ENCODE results near the gene SORCS2.
"Not testable (repeated sequence)": the region's sequence is repeated elsewhere in the genome, so short reads cannot be mapped to it uniquely, and the experiment has no call there.

Gene SORCS2

DNA sequence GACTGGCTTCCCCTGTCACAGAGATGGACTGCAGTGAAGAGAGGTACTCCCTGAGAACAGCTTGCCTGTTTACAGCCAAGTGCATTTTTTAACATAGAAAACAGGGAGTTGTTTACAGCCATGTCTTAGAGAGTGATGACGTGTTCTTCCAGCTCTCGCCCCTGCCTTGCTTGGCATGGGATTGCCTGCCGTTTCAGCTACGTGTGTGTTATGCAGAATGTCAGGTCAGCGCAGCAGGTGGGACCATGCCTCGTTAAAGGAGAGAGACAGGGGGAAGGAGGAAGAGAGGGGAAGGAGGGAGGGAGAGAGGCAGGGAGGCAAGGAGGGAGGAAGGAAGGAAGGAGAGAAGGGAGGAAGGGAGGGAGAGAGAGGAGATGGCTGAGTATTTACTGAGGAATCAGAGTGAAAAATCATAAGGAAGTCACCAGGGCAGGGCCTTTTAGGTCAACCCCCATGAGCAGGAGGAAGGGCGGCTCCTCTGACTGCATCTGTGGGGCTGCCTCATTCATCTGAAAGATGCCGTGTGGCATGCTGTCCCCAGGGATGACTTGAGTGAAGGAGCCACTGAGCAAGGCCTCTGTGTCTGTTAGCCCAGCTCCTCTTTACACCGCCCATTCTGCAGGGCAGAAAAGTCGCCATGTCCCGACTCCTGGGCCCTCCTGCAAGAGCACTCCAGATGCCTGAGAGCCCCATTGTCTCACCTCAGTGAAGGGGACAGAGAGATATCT, 382.1 kb downstream of the SORCS2 start:
- no peak for DNase-seq (ENCODE audit: low read depth)
- no peak overlapping the region for H3K4me3 ChIP-seq (ENCODE audit: low read depth, low read length)
- TF ChIP-seq, protein P1, sequence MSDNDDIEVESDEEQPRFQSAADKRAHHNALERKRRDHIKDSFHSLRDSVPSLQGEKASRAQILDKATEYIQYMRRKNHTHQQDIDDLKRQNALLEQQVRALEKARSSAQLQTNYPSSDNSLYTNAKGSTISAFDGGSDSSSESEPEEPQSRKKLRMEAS (IDR thresholded peaks at IDR 0.05; ENCODE audit: low read depth, low read length): no peak
- TF ChIP-seq, protein P2, sequence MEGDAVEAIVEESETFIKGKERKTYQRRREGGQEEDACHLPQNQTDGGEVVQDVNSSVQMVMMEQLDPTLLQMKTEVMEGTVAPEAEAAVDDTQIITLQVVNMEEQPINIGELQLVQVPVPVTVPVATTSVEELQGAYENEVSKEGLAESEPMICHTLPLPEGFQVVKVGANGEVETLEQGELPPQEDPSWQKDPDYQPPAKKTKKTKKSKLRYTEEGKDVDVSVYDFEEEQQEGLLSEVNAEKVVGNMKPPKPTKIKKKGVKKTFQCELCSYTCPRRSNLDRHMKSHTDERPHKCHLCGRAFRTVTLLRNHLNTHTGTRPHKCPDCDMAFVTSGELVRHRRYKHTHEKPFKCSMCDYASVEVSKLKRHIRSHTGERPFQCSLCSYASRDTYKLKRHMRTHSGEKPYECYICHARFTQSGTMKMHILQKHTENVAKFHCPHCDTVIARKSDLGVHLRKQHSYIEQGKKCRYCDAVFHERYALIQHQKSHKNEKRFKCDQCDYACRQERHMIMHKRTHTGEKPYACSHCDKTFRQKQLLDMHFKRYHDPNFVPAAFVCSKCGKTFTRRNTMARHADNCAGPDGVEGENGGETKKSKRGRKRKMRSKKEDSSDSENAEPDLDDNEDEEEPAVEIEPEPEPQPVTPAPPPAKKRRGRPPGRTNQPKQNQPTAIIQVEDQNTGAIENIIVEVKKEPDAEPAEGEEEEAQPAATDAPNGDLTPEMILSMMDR (IDR thresholded peaks at IDR 0.05; ENCODE audit: low read depth, low read length): no peak
- no peak for TF ChIP-seq POLR2A (IDR thresholded peaks at IDR 0.05; ENCODE audit: extremely low read depth, insufficient read length)
- TF ChIP-seq MYC (IDR thresholded peaks at IDR 0.05; ENCODE audit: low read depth, low read length): no peak

DNA sequence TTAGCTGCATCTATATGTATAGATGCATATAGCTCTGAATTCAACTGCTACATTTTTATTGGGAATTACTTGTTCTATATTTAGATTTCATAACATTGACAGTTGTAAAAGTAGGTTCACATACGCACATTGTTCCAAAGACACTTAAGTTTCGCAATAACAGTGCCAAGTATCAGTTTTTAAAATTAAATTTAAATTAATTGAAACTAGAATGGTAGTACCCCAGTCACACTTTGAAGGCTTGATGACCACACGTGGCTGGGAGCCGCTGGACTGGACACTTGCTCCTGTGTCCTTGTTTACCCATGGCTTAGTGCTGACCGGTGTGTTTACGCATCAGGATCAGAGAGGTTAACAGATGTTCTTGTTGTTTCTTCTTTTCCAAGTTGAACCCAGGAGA, 383.1 kb downstream of the SORCS2 start:
- H3K4me3 ChIP-seq (ENCODE audit: low read depth, low read length): no peak overlapping the region
- TF ChIP-seq MYC (IDR thresholded peaks at IDR 0.05; ENCODE audit: low read depth, low read length): no peak
- TF ChIP-seq, protein P1 (IDR thresholded peaks at IDR 0.05; ENCODE audit: low read depth, low read length): no peak
- TF ChIP-seq, protein P2 (IDR thresholded peaks at IDR 0.05; ENCODE audit: low read depth, low read length): no peak
- TF ChIP-seq POLR2A (IDR thresholded peaks at IDR 0.05; ENCODE audit: extremely low read depth, insufficient read length): no peak
- no peak for DNase-seq (ENCODE audit: low read depth)

DNA sequence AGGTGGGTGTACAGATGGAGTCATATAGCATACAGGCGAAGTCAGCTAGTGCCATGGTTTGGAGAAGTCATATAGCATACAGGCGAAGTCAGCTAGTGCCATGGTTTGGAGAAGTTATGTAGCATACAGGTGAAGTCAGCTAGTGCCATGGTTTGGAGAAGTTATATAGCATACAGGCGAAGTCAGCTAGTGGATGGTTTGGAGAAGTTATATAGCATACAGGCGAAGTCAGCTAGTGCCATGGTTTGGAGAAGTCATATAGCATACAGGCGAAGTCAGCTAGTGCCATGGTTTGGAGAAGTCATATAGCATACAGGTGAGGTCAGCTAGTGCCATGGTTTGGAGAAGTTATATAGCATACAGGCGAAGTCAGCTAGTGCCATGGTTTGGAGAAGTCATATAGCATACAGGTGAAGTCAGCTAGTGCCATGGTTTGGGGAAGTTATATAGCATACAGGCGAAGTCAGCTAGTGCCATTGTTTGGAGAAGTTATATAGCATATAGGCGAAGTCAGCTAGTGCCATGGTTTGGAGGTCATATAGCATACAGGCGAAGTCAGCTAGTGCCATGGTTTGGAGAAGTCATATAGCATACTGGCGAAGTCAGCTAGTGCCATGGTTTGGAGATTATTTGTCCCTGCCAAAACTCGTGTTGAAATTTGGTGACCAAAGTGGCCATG, 385.2 kb downstream of the SORCS2 start:
- not testable (repeated sequence) for DNase-seq (ENCODE audit: low read depth); H3K4me3 ChIP-seq (ENCODE audit: low read depth, low read length)

DNA sequence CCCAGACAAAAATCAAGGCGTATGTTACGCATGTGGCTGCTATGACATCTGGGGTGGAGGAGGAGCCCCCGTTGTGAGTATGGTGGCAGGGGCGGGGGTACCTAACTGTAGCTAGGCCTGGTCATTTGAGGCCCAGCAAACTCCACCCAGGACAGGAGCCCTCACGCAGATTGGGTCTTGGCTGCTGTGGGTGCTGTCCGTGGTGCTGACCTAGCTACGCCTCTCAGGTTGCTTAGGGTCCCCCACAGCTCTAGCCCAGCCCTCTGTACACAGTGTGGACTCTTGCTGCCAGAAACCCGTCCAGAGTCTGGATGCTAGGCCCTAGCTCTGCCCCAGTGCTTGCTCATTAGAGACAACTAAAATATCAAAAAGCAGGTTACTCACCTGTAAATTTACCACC, 389.1 kb downstream of the SORCS2 start:
- DNase-seq (ENCODE audit: low read depth): peak; percentile 71
- TF ChIP-seq, protein P1 (IDR thresholded peaks at IDR 0.05; ENCODE audit: low read depth, low read length): no peak
- TF ChIP-seq POLR2A (IDR thresholded peaks at IDR 0.05; ENCODE audit: extremely low read depth, insufficient read length): no peak
- TF ChIP-seq MYC (IDR thresholded peaks at IDR 0.05; ENCODE audit: low read depth, low read length): no peak
- TF ChIP-seq, protein P2 (IDR thresholded peaks at IDR 0.05; ENCODE audit: low read depth, low read length): no peak
- no peak overlapping the region for H3K4me3 ChIP-seq (ENCODE audit: low read depth, low read length)

DNA sequence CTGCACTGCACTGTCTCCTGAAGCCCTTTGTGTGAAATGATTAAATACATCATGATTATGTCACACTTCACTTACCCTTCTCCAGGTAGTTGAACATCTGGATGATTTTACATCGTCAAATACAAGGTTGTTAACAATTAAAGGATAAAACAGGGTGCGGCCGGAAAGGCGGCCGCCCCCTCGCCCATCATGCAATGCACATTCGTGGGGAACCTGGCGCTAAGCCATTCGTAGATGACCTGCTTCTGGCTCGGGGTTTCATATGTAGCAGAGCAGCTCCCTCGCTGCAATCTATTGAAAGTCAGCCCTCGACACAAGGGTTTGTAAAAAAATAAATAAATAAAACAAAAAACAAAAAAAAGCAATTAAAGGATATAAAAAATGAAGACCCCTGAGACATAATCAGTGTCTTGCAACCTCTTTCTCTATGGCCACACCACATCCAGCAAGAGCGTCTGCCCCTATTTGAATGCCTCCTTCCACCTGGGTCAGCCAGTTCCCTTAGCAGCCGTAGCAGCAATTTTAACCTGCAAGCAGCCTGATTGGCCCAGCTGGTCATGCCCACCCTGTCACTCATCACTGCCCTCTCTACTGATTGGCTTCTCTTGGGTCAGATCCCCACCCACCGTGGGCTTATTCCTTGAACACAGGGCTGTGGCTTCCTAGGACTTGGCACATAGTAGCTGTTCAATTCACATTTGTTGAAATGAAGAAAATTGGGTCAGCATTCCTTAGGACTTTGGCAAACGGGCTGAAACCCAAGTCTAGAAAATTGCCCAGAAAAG, 390.2 kb downstream of the SORCS2 start:
- DNase-seq (ENCODE audit: low read depth): no peak
- H3K4me3 ChIP-seq (ENCODE audit: low read depth, low read length): no peak overlapping the region
- TF ChIP-seq POLR2A (IDR thresholded peaks at IDR 0.05; ENCODE audit: extremely low read depth, insufficient read length) (no peak), MYC (IDR thresholded peaks at IDR 0.05; ENCODE audit: low read depth, low read length) (no peak)
- TF ChIP-seq, protein P1 (IDR thresholded peaks at IDR 0.05; ENCODE audit: low read depth, low read length): no peak
- TF ChIP-seq, protein P2 (IDR thresholded peaks at IDR 0.05; ENCODE audit: low read depth, low read length): no peak

DNA sequence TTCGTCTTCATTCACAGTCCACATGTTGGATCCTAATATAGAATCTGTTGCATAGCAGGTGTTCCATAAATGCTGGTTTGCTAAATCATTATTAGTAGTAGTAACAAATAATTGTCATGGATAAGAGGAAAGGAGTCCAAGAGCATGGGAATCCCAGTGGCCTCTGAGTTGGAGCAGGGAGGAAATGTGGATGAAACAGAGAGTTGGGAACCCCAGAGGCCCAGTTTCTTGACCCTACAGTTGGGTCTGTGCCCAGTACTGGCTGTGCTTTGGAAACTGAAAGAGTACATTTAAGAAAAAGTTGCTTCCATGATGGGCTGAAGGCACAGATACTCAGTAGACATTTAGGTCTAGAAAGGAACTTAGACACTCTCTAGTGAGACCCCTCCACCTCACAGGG, 391.8 kb downstream of the SORCS2 start:
- H3K4me3 ChIP-seq (ENCODE audit: low read depth, low read length): no peak overlapping the region
- TF ChIP-seq, protein P1 (IDR thresholded peaks at IDR 0.05; ENCODE audit: low read depth, low read length): no peak
- TF ChIP-seq, protein P2 (IDR thresholded peaks at IDR 0.05; ENCODE audit: low read depth, low read length): no peak
- TF ChIP-seq MYC (IDR thresholded peaks at IDR 0.05; ENCODE audit: low read depth, low read length) (no peak), POLR2A (IDR thresholded peaks at IDR 0.05; ENCODE audit: extremely low read depth, insufficient read length) (no peak)
- DNase-seq (ENCODE audit: low read depth): no peak
